H1 (cell line): ENCODE results near the gene MIR17HG. TPM values are rescaled to one million over a fixed set of nuclear protein-coding genes. Genes with fewer than 3 reads are reported as not detected.

Experiments
- BACH1 ChIP-seq: IDR thresholded peaks from 2 replicates; pipeline ENCODE4 v1.6.1; 2012; ENCODE audit warnings: low read length, improper control_type of control experiment
- CTBP2 ChIP-seq: IDR thresholded peaks from 2 replicates; pipeline ENCODE4 v1.7.0; 2011; ENCODE audit warnings: borderline replicate concordance, mild to moderate bottlenecking, moderate library complexity, mixed read lengths, low read length; ENCODE audit not compliant: insufficient read depth, insufficient read length
- JUN ChIP-seq: IDR thresholded peaks from 2 replicates; pipeline ENCODE4 v1.6.1; 2011; ENCODE audit warnings: low read depth, mild to moderate bottlenecking, improper control_type of control experiment, low read length
- JUND ChIP-seq: IDR thresholded peaks from 2 replicates; pipeline ENCODE4 v1.6.1; 2011; ENCODE audit warnings: mild to moderate bottlenecking, improper control_type of control experiment, low read length
- RAD21 ChIP-seq, 2 experiments: IDR thresholded peaks in 1 of 2; conservative IDR thresholded peaks in 1 of 2; 2 replicates each; pipeline ENCODE4 v1.6.1; 2011; ENCODE audit warnings: low read depth in 2 of 2, low read length in 2 of 2, improper control_type of control experiment in 1 of 2, inconsistent platforms in 1 of 2, mild to moderate bottlenecking in 1 of 2, moderate library complexity in 1 of 2
- TAF7 ChIP-seq: optimal IDR thresholded peaks from 2 replicates; pipeline ENCODE3; 2011; ENCODE audit warnings: low read depth, mild to moderate bottlenecking, inconsistent platforms, low read length, moderate library complexity, borderline replicate concordance
- polyA plus RNA-seq, 7 experiments: library from polyadenylated mRNA; depleted of rRNA in 3 of 7; stranded (reverse) in 5 of 7; unstranded in 2 of 7; fragments of >200 nt in 5 of 7; fragments of 200-250 nt in 2 of 7; gene quantifications; 1 replicate in 5 of 7; 2 replicates in 1 of 7; 4 replicates in 1 of 7; pipeline versions ENCODE4 v1.2.1 to v1.2.3, GENCODE V29; 2011 to 2013; ENCODE audit warnings: missing spikeins in 2 of 7, mixed read lengths in 2 of 7
- total RNA-seq: library from RNA; stranded (reverse); fragmentation: NEBNext Ultra II Directional; extraction: Animal tissue kit (Norgen Biotek cat#: 25700); gene quantifications from 2 replicates; pipeline ENCODE4 v1.2.1, GENCODE V29; 2021
- TF ChIP-seq, protein P1 (sequence below), 3 experiments: IDR thresholded peaks; 1 replicate in 2 of 3; 2 replicates in 1 of 3; pipeline versions ENCODE4 v1.5.1 to v1.6.1; 2011; ENCODE audit warnings: low read length in 3 of 3, mild to moderate bottlenecking in 3 of 3, inconsistent platforms in 2 of 3, low read depth in 1 of 3, moderate library complexity in 1 of 3; ENCODE audit not compliant: insufficient read depth in 1 of 3; ENCODE audit errors: control extremely low read depth in 1 of 3

The MIR17HG gene
- total and polyA plus RNA-seq, 2 of the 8 experiments (the other 6 are each of a cell fraction or from before 2014, with no cell fraction given): 11.5 to 36.9 TPM

DNA sequence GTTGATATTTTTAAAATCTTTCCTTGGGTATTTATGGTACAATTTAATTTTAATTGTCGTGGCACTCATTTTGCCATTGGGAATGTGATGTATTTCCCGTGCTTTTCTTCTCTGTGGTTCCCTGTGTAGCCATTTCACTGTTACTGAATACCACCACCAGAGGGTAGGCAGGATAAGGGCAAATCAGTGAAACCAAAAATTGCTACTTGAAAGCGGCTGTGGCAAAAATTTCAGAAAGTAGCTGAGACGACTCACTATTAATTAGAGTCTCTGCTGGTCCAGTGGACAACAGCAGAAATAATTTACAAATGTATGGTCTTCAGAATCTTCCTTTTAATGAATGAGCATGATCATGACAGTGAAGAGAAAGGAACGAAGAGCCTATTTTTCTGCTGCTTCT, 34.4 kb upstream of the MIR17HG start (continued):
- TF ChIP-seq RAD21 (IDR thresholded peaks at IDR 0.05 in 1 of 2, conservative IDR thresholded peaks at IDR 0.05 in 1 of 2; ENCODE audit: low read depth in 2 of 2, low read length in 2 of 2): peak; percentile 50 to 63
- no peak for TF ChIP-seq BACH1
- TF ChIP-seq JUN: no peak
- TF ChIP-seq JUND: no peak
- TF ChIP-seq TAF7: no peak
- TF ChIP-seq CTBP2: no peak
- TF ChIP-seq, protein P1, sequence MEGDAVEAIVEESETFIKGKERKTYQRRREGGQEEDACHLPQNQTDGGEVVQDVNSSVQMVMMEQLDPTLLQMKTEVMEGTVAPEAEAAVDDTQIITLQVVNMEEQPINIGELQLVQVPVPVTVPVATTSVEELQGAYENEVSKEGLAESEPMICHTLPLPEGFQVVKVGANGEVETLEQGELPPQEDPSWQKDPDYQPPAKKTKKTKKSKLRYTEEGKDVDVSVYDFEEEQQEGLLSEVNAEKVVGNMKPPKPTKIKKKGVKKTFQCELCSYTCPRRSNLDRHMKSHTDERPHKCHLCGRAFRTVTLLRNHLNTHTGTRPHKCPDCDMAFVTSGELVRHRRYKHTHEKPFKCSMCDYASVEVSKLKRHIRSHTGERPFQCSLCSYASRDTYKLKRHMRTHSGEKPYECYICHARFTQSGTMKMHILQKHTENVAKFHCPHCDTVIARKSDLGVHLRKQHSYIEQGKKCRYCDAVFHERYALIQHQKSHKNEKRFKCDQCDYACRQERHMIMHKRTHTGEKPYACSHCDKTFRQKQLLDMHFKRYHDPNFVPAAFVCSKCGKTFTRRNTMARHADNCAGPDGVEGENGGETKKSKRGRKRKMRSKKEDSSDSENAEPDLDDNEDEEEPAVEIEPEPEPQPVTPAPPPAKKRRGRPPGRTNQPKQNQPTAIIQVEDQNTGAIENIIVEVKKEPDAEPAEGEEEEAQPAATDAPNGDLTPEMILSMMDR (IDR thresholded peaks at IDR 0.05; ENCODE audit: control extremely low read depth in 1 of 3, insufficient read depth in 1 of 3, low read depth in 1 of 3, low read length in 3 of 3): peak in 2 of 3 experiments; percentile 46 to 51; a peak in 3 of 4 replicates
